ENCODE data around the gene QPRT.

DNA sequence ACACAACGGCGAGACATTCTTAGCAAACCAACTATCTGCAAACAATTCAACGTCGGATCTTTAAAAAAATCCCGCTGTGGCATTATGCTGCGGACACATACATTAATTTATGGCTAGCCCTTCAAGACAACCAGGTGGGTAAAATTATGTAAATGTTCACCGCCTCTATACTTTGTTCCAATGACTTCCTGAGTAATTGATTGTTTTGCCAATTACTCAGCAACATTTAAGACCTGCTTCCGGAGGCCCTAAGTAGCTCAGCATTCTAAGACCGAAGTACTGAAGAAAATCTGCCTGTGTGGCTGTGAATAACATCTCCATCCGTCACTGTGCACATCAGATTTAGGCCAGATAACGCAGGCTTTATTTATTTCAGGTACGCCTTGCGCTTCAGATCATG lies 23.3 kb downstream of the QPRT start:
- TF ChIP-seq, protein P1, sequence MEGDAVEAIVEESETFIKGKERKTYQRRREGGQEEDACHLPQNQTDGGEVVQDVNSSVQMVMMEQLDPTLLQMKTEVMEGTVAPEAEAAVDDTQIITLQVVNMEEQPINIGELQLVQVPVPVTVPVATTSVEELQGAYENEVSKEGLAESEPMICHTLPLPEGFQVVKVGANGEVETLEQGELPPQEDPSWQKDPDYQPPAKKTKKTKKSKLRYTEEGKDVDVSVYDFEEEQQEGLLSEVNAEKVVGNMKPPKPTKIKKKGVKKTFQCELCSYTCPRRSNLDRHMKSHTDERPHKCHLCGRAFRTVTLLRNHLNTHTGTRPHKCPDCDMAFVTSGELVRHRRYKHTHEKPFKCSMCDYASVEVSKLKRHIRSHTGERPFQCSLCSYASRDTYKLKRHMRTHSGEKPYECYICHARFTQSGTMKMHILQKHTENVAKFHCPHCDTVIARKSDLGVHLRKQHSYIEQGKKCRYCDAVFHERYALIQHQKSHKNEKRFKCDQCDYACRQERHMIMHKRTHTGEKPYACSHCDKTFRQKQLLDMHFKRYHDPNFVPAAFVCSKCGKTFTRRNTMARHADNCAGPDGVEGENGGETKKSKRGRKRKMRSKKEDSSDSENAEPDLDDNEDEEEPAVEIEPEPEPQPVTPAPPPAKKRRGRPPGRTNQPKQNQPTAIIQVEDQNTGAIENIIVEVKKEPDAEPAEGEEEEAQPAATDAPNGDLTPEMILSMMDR (IDR thresholded peaks at IDR 0.05; ENCODE audit: low read depth, low read length): no peak
- TF ChIP-seq EZH2phosphoT487 (IDR thresholded peaks at IDR 0.05; ENCODE audit: low read depth): no peak
